PFSK-1 (cell line): Measurements from ENCODE around the gene DLGAP1.

Experiments used
- POLR2AphosphoS5 ChIP-seq: IDR thresholded peaks from 2 replicates; pipeline ENCODE4 v1.6.1; 2012; ENCODE audit warnings: low read depth, mild to moderate bottlenecking, control low read depth, low read length, moderate library complexity
- SIN3A ChIP-seq: IDR thresholded peaks from 2 replicates; pipeline ENCODE4 v1.6.1; 2012; ENCODE audit warnings: mild to moderate bottlenecking, low read length, moderate library complexity, borderline replicate concordance; ENCODE audit not compliant: insufficient read depth
- TF ChIP-seq, protein P1 (sequence below), 2 experiments: IDR thresholded peaks; 2 replicates each; pipeline versions ENCODE4 v1.6.1 to v1.8.0; 2011 to 2012; ENCODE audit warnings: low read depth in 2 of 2, low read length in 2 of 2, control low read depth in 1 of 2, inconsistent platforms in 1 of 2, mild to moderate bottlenecking in 1 of 2, moderate library complexity in 1 of 2; ENCODE audit not compliant: insufficient read depth in 1 of 2

DNA sequence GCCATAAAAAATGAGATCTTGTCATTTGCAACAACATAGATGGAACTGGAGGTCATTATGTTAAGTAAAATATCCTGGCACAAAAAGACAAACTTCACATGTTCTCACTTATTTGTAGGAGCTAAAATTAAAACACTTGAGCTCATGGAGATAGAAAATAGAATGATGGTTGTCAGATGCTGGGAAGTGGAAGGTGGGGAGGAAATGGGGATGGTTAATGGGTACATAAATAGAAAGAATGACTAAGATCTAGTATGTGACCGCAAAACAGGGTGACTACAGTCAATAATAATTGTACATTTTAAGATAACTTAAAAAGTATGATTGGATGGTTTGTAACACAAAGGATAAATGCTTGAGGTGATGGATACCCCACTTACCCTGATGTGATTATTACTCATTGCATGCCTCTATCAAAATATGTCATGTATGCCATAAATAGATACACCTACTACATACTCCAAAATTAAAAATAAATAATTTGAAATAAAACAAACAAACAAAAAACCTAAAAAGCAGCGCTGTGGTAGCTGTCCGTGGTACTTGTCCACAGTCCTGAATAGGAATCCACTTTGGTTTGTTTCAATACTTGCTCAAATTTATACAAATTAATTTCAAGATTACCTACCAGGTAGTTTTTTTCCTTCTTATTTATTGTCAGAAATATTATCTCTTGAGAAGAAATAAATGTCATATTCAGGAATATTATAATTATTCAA lies 224.5 kb downstream of the DLGAP1 start:
- TF ChIP-seq, protein P1, sequence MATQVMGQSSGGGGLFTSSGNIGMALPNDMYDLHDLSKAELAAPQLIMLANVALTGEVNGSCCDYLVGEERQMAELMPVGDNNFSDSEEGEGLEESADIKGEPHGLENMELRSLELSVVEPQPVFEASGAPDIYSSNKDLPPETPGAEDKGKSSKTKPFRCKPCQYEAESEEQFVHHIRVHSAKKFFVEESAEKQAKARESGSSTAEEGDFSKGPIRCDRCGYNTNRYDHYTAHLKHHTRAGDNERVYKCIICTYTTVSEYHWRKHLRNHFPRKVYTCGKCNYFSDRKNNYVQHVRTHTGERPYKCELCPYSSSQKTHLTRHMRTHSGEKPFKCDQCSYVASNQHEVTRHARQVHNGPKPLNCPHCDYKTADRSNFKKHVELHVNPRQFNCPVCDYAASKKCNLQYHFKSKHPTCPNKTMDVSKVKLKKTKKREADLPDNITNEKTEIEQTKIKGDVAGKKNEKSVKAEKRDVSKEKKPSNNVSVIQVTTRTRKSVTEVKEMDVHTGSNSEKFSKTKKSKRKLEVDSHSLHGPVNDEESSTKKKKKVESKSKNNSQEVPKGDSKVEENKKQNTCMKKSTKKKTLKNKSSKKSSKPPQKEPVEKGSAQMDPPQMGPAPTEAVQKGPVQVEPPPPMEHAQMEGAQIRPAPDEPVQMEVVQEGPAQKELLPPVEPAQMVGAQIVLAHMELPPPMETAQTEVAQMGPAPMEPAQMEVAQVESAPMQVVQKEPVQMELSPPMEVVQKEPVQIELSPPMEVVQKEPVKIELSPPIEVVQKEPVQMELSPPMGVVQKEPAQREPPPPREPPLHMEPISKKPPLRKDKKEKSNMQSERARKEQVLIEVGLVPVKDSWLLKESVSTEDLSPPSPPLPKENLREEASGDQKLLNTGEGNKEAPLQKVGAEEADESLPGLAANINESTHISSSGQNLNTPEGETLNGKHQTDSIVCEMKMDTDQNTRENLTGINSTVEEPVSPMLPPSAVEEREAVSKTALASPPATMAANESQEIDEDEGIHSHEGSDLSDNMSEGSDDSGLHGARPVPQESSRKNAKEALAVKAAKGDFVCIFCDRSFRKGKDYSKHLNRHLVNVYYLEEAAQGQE (IDR thresholded peaks at IDR 0.05; ENCODE audit: insufficient read depth in 1 of 2, low read depth in 2 of 2, low read length in 2 of 2), result peak; percentile 80 to 94
- TF ChIP-seq SIN3A (no peak), POLR2AphosphoS5 (no peak)
